ENCODE measurements around the gene HS3ST3B1. TPM values are rescaled to one million over a fixed set of nuclear protein-coding genes. Genes with fewer than 3 reads are reported as not detected.
A peak's percentile ranks its signal among the peaks of the same experiment; 100 is the strongest.

Gene HS3ST3B1
- total and polyA plus RNA-seq, 2 experiments from 2014 or later: 8.1 to 17.7 TPM

DNA sequence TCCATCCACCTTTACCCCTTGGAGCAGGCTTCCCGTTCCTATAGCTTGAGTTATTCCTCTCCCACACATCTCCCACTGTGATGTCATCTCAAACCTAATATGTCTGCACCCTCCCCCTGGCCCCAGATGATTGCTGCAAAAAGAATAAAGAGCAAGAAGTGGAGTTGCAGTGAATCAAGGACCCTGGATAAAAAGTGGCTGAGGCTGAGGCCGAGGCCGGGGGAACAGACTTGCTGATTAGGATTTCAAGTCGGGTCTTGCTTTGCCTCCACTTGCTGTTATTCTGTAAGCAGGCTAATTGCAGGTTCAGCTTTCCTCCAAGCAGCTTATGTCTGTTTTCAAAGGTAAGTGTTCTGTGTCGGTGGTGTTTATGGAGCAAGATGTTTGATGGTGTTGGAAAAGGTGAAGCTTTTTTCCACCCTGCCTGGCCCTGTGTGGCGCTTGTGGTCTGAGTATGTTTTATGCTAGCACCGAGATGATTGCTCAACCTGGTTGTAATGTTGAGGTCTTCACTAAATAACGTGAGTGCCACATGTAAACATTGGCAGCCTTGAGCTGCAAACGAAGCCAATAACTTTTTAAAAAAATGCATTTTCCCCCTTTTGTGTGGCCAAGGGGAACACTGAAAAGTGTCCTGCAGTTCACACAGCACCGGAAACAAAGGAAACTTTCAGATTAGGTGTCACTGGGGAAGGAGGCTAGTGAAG is 15.4 kb downstream of the HS3ST3B1 start:
- no peak for DNase-seq (ENCODE audit: low spot score)
- Histone ChIP-seq H3F3A (replicated peaks; ENCODE audit: low read depth) (no peaks in the 10 kb centered on the region; the same call in 1 of the 2 replicates), H3K9me2 (ENCODE audit: insufficient read depth) (no peaks in the 10 kb centered on the region), H3K4me1 (ENCODE audit: insufficient read depth) (peaks cover 59% of the 10 kb centered on the region), H3K27me3 (ENCODE audit: insufficient read depth) (no peaks in the 10 kb centered on the region; the same call in 1 of the 2 replicates), H3K79me2 (replicated peaks; ENCODE audit: insufficient read depth) (peaks cover 57% of the 10 kb centered on the region), H3K4me3 (no peak overlapping the region), H3K36me3 (ENCODE audit: insufficient read depth) (no peaks in the 10 kb centered on the region), H2AFZ (no peak overlapping the region), H4K20me1 (replicated peaks; ENCODE audit: insufficient read depth) (no peaks in the 10 kb centered on the region), H3K4me2 (peak overlapping the region; percentile 64), H3K27ac (ENCODE audit: low read depth) (0 out of 2 replicates have a peak overlapping the region, but pooled peaks have one; percentile 17)
- H3K27ac Mint-ChIP-seq: no peak overlapping the region
- TF ChIP-seq ZNF114 (CRISPR knock-in tag; IDR thresholded peaks at IDR 0.05) (no peak), ETS1 (IDR thresholded peaks at IDR 0.05) (no peak), STAT1 (IDR thresholded peaks at IDR 0.05; ENCODE audit: unreplicated experiment) (no peak), EZH2 (IDR thresholded peaks at IDR 0.05; ENCODE audit: low read depth, unreplicated experiment) (no peak), NANOG (IDR thresholded peaks at IDR 0.05; ENCODE audit: borderline replicate concordance) (no peak), EZH2phosphoT487 (IDR thresholded peaks at IDR 0.05; ENCODE audit: unreplicated experiment) (no peak), CREB1 (CRISPR knock-in tag; IDR thresholded peaks at IDR 0.05; ENCODE audit: low read depth) (no peak), JUNB (IDR thresholded peaks at IDR 0.05; ENCODE audit: unreplicated experiment) (no peak), REST (IDR thresholded peaks at IDR 0.05; ENCODE audit: unreplicated experiment) (no peak), POLR2AphosphoS5 (IDR thresholded peaks at IDR 0.05; ENCODE audit: low read depth) (no peak), ZNF331 (CRISPR knock-in tag; IDR thresholded peaks at IDR 0.05; ENCODE audit: low read depth) (no peak)
- TF ChIP-seq, protein P1, sequence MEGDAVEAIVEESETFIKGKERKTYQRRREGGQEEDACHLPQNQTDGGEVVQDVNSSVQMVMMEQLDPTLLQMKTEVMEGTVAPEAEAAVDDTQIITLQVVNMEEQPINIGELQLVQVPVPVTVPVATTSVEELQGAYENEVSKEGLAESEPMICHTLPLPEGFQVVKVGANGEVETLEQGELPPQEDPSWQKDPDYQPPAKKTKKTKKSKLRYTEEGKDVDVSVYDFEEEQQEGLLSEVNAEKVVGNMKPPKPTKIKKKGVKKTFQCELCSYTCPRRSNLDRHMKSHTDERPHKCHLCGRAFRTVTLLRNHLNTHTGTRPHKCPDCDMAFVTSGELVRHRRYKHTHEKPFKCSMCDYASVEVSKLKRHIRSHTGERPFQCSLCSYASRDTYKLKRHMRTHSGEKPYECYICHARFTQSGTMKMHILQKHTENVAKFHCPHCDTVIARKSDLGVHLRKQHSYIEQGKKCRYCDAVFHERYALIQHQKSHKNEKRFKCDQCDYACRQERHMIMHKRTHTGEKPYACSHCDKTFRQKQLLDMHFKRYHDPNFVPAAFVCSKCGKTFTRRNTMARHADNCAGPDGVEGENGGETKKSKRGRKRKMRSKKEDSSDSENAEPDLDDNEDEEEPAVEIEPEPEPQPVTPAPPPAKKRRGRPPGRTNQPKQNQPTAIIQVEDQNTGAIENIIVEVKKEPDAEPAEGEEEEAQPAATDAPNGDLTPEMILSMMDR (conservative IDR thresholded peaks at IDR 0.05; ENCODE audit: low read depth in 2 of 2): no peak
- TF ChIP-seq, protein P2, sequence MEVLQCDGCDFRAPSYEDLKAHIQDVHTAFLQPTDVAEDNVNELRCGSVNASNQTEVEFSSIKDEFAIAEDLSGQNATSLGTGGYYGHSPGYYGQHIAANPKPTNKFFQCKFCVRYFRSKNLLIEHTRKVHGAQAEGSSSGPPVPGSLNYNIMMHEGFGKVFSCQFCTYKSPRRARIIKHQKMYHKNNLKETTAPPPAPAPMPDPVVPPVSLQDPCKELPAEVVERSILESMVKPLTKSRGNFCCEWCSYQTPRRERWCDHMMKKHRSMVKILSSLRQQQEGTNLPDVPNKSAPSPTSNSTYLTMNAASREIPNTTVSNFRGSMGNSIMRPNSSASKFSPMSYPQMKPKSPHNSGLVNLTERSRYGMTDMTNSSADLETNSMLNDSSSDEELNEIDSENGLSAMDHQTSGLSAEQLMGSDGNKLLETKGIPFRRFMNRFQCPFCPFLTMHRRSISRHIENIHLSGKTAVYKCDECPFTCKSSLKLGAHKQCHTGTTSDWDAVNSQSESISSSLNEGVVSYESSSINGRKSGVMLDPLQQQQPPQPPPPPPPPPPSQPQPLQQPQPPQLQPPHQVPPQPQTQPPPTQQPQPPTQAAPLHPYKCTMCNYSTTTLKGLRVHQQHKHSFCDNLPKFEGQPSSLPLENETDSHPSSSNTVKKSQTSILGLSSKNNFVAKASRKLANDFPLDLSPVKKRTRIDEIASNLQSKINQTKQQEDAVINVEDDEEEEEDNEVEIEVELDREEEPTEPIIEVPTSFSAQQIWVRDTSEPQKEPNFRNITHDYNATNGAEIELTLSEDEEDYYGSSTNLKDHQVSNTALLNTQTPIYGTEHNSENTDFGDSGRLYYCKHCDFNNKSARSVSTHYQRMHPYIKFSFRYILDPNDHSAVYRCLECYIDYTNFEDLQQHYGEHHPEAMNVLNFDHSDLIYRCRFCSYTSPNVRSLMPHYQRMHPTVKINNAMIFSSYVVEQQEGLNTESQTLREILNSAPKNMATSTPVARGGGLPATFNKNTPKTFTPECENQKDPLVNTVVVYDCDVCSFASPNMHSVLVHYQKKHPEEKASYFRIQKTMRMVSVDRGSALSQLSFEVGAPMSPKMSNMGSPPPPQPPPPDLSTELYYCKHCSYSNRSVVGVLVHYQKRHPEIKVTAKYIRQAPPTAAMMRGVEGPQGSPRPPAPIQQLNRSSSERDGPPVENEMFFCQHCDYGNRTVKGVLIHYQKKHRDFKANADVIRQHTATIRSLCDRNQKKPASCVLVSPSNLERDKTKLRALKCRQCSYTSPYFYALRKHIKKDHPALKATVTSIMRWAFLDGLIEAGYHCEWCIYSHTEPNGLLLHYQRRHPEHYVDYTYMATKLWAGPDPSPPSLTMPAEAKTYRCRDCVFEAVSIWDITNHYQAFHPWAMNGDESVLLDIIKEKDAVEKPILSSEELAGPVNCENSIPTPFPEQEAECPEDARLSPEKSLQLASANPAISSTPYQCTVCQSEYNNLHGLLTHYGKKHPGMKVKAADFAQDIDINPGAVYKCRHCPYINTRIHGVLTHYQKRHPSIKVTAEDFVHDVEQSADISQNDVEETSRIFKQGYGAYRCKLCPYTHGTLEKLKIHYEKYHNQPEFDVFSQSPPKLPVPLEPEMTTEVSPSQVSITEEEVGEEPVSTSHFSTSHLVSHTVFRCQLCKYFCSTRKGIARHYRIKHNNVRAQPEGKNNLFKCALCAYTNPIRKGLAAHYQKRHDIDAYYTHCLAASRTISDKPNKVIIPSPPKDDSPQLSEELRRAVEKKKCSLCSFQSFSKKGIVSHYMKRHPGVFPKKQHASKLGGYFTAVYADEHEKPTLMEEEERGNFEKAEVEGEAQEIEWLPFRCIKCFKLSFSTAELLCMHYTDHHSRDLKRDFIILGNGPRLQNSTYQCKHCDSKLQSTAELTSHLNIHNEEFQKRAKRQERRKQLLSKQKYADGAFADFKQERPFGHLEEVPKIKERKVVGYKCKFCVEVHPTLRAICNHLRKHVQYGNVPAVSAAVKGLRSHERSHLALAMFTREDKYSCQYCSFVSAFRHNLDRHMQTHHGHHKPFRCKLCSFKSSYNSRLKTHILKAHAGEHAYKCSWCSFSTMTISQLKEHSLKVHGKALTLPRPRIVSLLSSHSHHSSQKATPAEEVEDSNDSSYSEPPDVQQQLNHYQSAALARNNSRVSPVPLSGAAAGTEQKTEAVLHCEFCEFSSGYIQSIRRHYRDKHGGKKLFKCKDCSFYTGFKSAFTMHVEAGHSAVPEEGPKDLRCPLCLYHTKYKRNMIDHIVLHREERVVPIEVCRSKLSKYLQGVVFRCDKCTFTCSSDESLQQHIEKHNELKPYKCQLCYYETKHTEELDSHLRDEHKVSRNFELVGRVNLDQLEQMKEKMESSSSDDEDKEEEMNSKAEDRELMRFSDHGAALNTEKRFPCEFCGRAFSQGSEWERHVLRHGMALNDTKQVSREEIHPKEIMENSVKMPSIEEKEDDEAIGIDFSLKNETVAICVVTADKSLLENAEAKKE (CRISPR knock-in tag; IDR thresholded peaks at IDR 0.05): no peak
- H3K36me3 Mint-ChIP-seq (ENCODE audit: low read depth): peaks cover 18% of the 10 kb centered on the region
- no peak overlapping the region; the same call in 2 of the 3 replicates for H3K4me3 Mint-ChIP-seq
- H3K9me3 Mint-ChIP-seq: peaks cover 5% of the 10 kb centered on the region; the same call in 2 of the 3 replicates
- H3K4me1 Mint-ChIP-seq: peaks cover 69% of the 10 kb centered on the region
- ATAC-seq: peak; percentile 27
- peaks cover 9% of the 10 kb centered on the region for H3K27me3 Mint-ChIP-seq (ENCODE audit: insufficient read depth, low read depth, poor library complexity)
